22Rv1 (cell line): ENCODE data around the gene BPIFB1.

Source experiments
- ZFX ChIP-seq: fragments of 450-650 bp; IDR thresholded peaks from 2 replicates; pipeline ENCODE4 v1.6.1; 2017; ENCODE audit warnings: antibody characterized with exemption, borderline replicate concordance
- TF ChIP-seq, protein P1 (sequence below): fragments of 450-650 bp; IDR thresholded peaks from 2 replicates; pipeline ENCODE4 v1.5.1; 2017; ENCODE audit warnings: mild to moderate bottlenecking

DNA sequence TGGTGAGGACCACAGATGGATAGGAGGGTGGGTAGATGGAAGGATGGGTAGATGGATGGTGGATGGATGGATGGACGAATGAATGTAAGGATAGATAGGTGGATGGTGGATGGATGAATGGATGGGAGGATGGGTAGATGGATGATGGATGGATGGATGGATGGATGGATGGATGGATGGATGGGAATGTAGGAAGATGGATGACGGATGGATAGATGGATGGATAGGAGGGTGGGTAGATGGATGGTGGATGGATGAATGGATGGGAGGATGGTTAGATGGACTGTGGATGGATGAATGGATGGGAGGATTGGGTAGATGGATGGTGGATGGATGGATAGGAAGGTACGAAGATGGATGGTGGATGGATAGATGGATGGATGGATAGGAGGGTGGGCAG is 51.1 kb downstream of the BPIFB1 start:
- TF ChIP-seq, protein P1, sequence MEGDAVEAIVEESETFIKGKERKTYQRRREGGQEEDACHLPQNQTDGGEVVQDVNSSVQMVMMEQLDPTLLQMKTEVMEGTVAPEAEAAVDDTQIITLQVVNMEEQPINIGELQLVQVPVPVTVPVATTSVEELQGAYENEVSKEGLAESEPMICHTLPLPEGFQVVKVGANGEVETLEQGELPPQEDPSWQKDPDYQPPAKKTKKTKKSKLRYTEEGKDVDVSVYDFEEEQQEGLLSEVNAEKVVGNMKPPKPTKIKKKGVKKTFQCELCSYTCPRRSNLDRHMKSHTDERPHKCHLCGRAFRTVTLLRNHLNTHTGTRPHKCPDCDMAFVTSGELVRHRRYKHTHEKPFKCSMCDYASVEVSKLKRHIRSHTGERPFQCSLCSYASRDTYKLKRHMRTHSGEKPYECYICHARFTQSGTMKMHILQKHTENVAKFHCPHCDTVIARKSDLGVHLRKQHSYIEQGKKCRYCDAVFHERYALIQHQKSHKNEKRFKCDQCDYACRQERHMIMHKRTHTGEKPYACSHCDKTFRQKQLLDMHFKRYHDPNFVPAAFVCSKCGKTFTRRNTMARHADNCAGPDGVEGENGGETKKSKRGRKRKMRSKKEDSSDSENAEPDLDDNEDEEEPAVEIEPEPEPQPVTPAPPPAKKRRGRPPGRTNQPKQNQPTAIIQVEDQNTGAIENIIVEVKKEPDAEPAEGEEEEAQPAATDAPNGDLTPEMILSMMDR, result no peak
- no peak for TF ChIP-seq ZFX
